Left lung (tissue), 10 donors: ENCODE measurements around the gene PRTG. TPM values are rescaled to one million over a fixed set of nuclear protein-coding genes. Genes with fewer than 3 reads are reported as not detected.

ENCODE experiments used
- ATAC-seq: fragments of 200-7000 bp; cut with Tn5 transposase; one replicate; pipeline ENCODE4 v1.9.1; 2020; ENCODE audit warnings: moderate library complexity
- DNase-seq, 4 donors: peaks; one replicate each; pipeline ENCODE4 v3.0.0-alpha.2; 2013 to 2020
- H3K27ac ChIP-seq, 2 donors: fragments of 200-600 bp; sonication (generic) in 1 of 2; one replicate each; pipeline versions ENCODE4 v1.5.0 to v1.8.0; 2020 to 2021
- H3K27me3 ChIP-seq, 2 donors: fragments of 200-600 bp; sonication (generic) in 1 of 2; one replicate each; pipeline versions ENCODE4 v1.5.0 to v1.8.0; 2020 to 2021
- H3K36me3 ChIP-seq, 2 donors: fragments of 200-600 bp; sonication (generic) in 1 of 2; one replicate each; pipeline versions ENCODE4 v1.5.0 to v1.8.0; 2020 to 2021
- H3K4me1 ChIP-seq, 2 donors: fragments of 200-600 bp; one replicate each; pipeline ENCODE4 v1.8.0; 2021
- H3K4me3 ChIP-seq, 2 donors: fragments of 200-600 bp; sonication (generic) in 1 of 2; one replicate each; pipeline versions ENCODE4 v1.5.0 to v1.8.0; 2020 to 2021; ENCODE audit warnings: mild to moderate bottlenecking in 1 of 2
- H3K9me3 ChIP-seq, 2 donors: fragments of 200-600 bp; sonication (generic) in 1 of 2; one replicate each; pipeline versions ENCODE4 v1.5.0 to v1.8.0; 2020 to 2021
- CTCF ChIP-seq, 2 donors: fragments of 200-600 bp; sonication (generic) in 1 of 2; IDR thresholded peaks; one replicate each; pipeline versions ENCODE4 v1.5.0 to v1.8.0; 2021; ENCODE audit warnings: antibody characterized with exemption in 2 of 2
- intact Hi-C, 2 donors: fragments of 100-400 bp; cut with DNase I; formaldehyde crosslinking; loops; one replicate each; pipeline versions ENCODE4 v1.11.2 to v1.14.2; 2022
- polyA plus RNA-seq, 6 donors: library from polyadenylated mRNA; unstranded; fragments of 120-200 nt; gene quantifications; one replicate each; pipeline ENCODE4 v1.2.1, GENCODE V29; 2013; ENCODE audit not compliant: insufficient read length in 6 of 6
- total RNA-seq, 2 donors: library from RNA; stranded (reverse); fragmentation: NEBNext Ultra II Directional; extraction: Animal tissue kit (Norgen Biotek cat#: 25700); gene quantifications; one replicate each; pipeline ENCODE4 v1.2.1, GENCODE V29; 2021
- donor health status: DM: no; HTN: yes; CAD: no.
- donor health status: DM: no; HTN: no; CAD: no.

PRTG gene
- total and polyA plus RNA-seq, 8 donors, result 6.7 to 10.7 (median 6.8) TPM

GRCh38 chr15:55743729-55744655 lies 1.0 kb upstream of the PRTG start:
- intact Hi-C loops, result no loop called here
- no peak for ATAC-seq
- no peaks in the 10 kb centered on the region for H3K36me3 ChIP-seq
- H3K9me3 ChIP-seq, result no peaks in the 10 kb centered on the region
- peaks cover 3 to 22% of the 10 kb centered on the region in 2 donors for H3K4me1 ChIP-seq
- H3K27me3 ChIP-seq, result peaks cover 0 to 65% of the 10 kb centered on the region in 2 donors
- TF ChIP-seq CTCF (IDR thresholded peaks at IDR 0.05), result no peak
- no peak for DNase-seq
- peak overlapping the region; percentile 65 to 92 for H3K4me3 ChIP-seq
- H3K27ac ChIP-seq, result peak overlapping the region; percentile 67 to 85

GRCh38 chr15:55742498-55742926 lies 440 bp downstream of the PRTG start:
- intact Hi-C loops, result no loop called here
- Histone ChIP-seq H3K4me1 (peaks cover 3 to 22% of the 10 kb centered on the region in 2 donors), H3K36me3 (no peaks in the 10 kb centered on the region), H3K4me3 (peak overlapping the region; percentile 65 to 92), H3K27me3 (peaks cover 0 to 70% of the 10 kb centered on the region in 2 donors), H3K9me3 (no peaks in the 10 kb centered on the region), H3K27ac (peak overlapping the region; percentile 67 to 85)
- no peak for TF ChIP-seq CTCF (IDR thresholded peaks at IDR 0.05)
- peak in 3 of 4 donors; percentile 45 to 81 (median 66) for DNase-seq
- ATAC-seq, result peak; percentile 41

GRCh38 chr15:55741833-55742497 lies 987 bp downstream of the PRTG start:
- peak in 3 of 4 donors; percentile 22 to 45 (median 35) for DNase-seq
- TF ChIP-seq CTCF (IDR thresholded peaks at IDR 0.05), result no peak

GRCh38 chr15:55740981-55741832 lies 1.7 kb downstream of the PRTG start:
- Histone ChIP-seq H3K27me3 (peaks cover 0 to 76% of the 10 kb centered on the region in 2 donors), H3K36me3 (no peaks in the 10 kb centered on the region), H3K4me1 (peaks cover 3 to 22% of the 10 kb centered on the region in 2 donors), H3K9me3 (no peaks in the 10 kb centered on the region), H3K27ac (peak overlapping the region in 1 of 2 donors; percentile 67), H3K4me3 (peak overlapping the region; percentile 65 to 92)
- no peak for TF ChIP-seq CTCF (IDR thresholded peaks at IDR 0.05)
- intact Hi-C loops, result no loop called here
- DNase-seq (peak in 1 of 4 donors; percentile 24), ATAC-seq (peak; percentile 24)

More at GRCh38 chr15:55741833-55742497, 987 bp downstream of the PRTG start:
- Histone ChIP-seq H3K27me3 (peaks cover 0 to 75% of the 10 kb centered on the region in 2 donors), H3K27ac (peak overlapping the region; percentile 67 to 85), H3K4me1 (peaks cover 3 to 22% of the 10 kb centered on the region in 2 donors), H3K36me3 (no peaks in the 10 kb centered on the region), H3K4me3 (peak overlapping the region; percentile 65 to 92), H3K9me3 (no peaks in the 10 kb centered on the region)
- no peak for ATAC-seq
- intact Hi-C loops, result no loop called here
